ELF-1 (cell line): Measurements from ENCODE around the gene MCCC2.
"Not testable (repeated sequence)": the region's sequence is repeated elsewhere in the genome, so short reads cannot be mapped to it uniquely, and the experiment has no call there.

ENCODE experiments used
- DNase-seq: peaks from one replicate; pipeline ENCODE4 v3.0.0-alpha.2; 2016; ENCODE audit warnings: low read depth, low spot score

The MCCC2 gene

GRCh38 chr5:71662381-71662780, 75.2 kb downstream of the MCCC2 start:
- no peak for DNase-seq

GRCh38 chr5:71663191-71663969, 76.2 kb downstream of the MCCC2 start:
- DNase-seq = peak; percentile 8

- DNase-seq = not testable (repeated sequence)
Observed at GRCh38 chr5:71664615-71665014, 77.5 kb downstream of the MCCC2 start.

GRCh38 chr5:71666321-71666720, 79.2 kb downstream of the MCCC2 start:
- DNase-seq = no peak

- DNase-seq = no peak
Observed at GRCh38 chr5:71677977-71678376, 90.8 kb downstream of the MCCC2 start.

- no peak for DNase-seq
Observed at GRCh38 chr5:71679714-71680113, 92.6 kb downstream of the MCCC2 start.

GRCh38 chr5:71680510-71680909, 93.4 kb downstream of the MCCC2 start:
- DNase-seq = no peak

GRCh38 chr5:71681296-71681695, 94.2 kb downstream of the MCCC2 start:
- no peak for DNase-seq

GRCh38 chr5:71684309-71684708, 97.2 kb downstream of the MCCC2 start:
- no peak for DNase-seq

GRCh38 chr5:71693828-71694427, 106.8 kb downstream of the MCCC2 start:
- peak; percentile 27 for DNase-seq

- no peak for DNase-seq
Observed at GRCh38 chr5:71695071-71695470, 107.9 kb downstream of the MCCC2 start.

GRCh38 chr5:71695595-71695994, 108.5 kb downstream of the MCCC2 start:
- no peak for DNase-seq

- peak; percentile 83 for DNase-seq
Observed at GRCh38 chr5:71697967-71698366, 110.8 kb downstream of the MCCC2 start.

- DNase-seq = no peak
Observed at GRCh38 chr5:71699233-71699632, 112.1 kb downstream of the MCCC2 start.

- DNase-seq = no peak
Observed at GRCh38 chr5:71699751-71700150, 112.6 kb downstream of the MCCC2 start.

- no peak for DNase-seq
Observed at GRCh38 chr5:71700803-71701202, 113.7 kb downstream of the MCCC2 start.

- DNase-seq = no peak
Observed at GRCh38 chr5:71701407-71701806, 114.3 kb downstream of the MCCC2 start.

GRCh38 chr5:71703941-71704340, 116.8 kb downstream of the MCCC2 start:
- DNase-seq = peak; percentile 69

GRCh38 chr5:71705421-71705820, 118.3 kb downstream of the MCCC2 start:
- no peak for DNase-seq

GRCh38 chr5:71706906-71707305, 119.8 kb downstream of the MCCC2 start:
- no peak for DNase-seq
